HUES48 (cell line): ENCODE results near the gene ADGRE2.

Source experiments
- H3K27ac ChIP-seq: one replicate; pipeline ENCODE4 v1.7.0; 2013; ENCODE audit warnings: low read depth, low read length, inconsistent platforms
- H3K27me3 ChIP-seq: 2 replicates; pipeline ENCODE4 v1.6.1; 2013; ENCODE audit warnings: mild to moderate bottlenecking, low read length; ENCODE audit not compliant: control insufficient read depth, insufficient read depth
- H3K36me3 ChIP-seq: 2 replicates; pipeline ENCODE4 v1.6.1; 2013; ENCODE audit warnings: low read length; ENCODE audit not compliant: control insufficient read depth, insufficient read depth
- H3K4me1 ChIP-seq: 2 replicates; pipeline ENCODE4 v1.6.1; 2013; ENCODE audit warnings: mild to moderate bottlenecking, low read length; ENCODE audit not compliant: control insufficient read depth, insufficient read depth
- H3K4me3 ChIP-seq: 2 replicates; pipeline ENCODE4 v1.5.1; 2013; ENCODE audit warnings: mild to moderate bottlenecking, low read depth, low read length
- H3K9ac ChIP-seq: 2 replicates; pipeline ENCODE4 v1.6.1; 2013; ENCODE audit warnings: mild to moderate bottlenecking, low read depth, low read length, moderate library complexity
- H3K9me3 ChIP-seq: 2 replicates; pipeline ENCODE4 v1.6.1; 2013; ENCODE audit warnings: low read length; ENCODE audit not compliant: control insufficient read depth, insufficient read depth

The ADGRE2 gene

GRCh38 chr19:14699641-14700040, 78.7 kb downstream of the ADGRE2 start:
- Histone ChIP-seq H3K27ac (no peak overlapping the region), H3K9ac (no peak overlapping the region), H3K27me3 (no peaks in the 10 kb centered on the region), H3K36me3 (peaks cover 60% of the 10 kb centered on the region), H3K4me1 (no peaks in the 10 kb centered on the region), H3K9me3 (0 out of 2 replicates have a peak, but pooled peaks cover 5% of the 10 kb centered on the region), H3K4me3 (no peak overlapping the region)

DNA sequence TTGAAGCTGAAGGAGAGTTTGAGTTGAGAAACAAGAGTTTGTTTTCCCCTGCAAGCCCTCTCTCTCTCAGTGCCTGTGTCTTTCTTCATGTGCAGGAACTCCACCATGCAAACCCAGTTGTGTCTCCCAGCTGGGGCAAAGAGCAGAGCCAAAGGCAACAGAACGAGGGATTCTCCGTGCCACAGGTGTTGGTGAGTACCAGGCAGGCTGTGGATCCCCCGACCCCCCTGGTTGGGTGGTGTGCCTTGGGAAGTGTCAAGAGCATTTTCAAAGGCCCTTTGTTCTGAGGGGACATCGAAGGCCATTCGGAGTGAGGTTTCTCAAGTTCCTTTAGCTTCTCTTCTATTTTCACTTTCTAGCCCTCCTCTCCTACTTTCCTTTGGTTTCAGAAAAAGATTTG, 82.9 kb downstream of the ADGRE2 start:
- H3K36me3 ChIP-seq = peaks cover 33% of the 10 kb centered on the region

DNA sequence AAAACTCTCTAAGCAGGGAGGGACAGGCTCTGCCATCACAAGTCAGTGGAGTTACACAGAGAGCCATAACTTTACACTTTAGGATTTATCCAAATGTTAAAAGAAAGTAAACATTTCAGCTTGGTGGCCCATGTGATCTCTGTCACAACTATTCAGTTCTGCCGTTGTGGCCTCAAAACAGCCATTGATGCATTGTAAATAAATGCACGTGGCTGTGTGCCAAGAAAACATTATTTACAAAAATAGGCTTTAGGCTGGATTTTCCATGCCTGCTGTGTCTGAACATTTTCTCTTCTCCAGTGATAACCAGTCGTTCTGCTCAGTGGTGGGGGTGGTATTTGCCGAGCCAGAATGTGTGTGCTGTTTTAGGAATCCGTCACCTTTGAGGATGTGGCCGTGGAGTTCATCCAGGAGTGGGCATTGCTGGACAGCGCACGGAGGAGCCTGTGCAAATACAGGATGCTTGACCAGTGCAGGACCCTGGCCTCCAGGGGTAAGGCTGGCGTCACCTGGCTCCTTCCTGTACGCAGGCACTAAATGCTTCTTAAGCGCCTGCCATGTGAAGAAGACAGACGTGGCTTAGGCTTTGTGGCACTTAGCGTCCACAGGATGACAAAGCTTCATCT, 83.6 kb downstream of the ADGRE2 start:
- Histone ChIP-seq H3K9me3 (no peaks in the 10 kb centered on the region), H3K9ac (no peak overlapping the region), H3K4me3 (no peak overlapping the region), H3K27me3 (no peaks in the 10 kb centered on the region), H3K27ac (no peak overlapping the region), H3K36me3 (peaks cover 26% of the 10 kb centered on the region), H3K4me1 (no peaks in the 10 kb centered on the region)

More for the DNA sequence above, 82.9 kb downstream of the ADGRE2 start:
- H3K27me3 ChIP-seq = no peaks in the 10 kb centered on the region
- no peaks in the 10 kb centered on the region for H3K4me1 ChIP-seq
- H3K27ac ChIP-seq = no peak overlapping the region
- H3K9me3 ChIP-seq = no peaks in the 10 kb centered on the region
- H3K4me3 ChIP-seq = no peak overlapping the region
- no peak overlapping the region for H3K9ac ChIP-seq

DNA sequence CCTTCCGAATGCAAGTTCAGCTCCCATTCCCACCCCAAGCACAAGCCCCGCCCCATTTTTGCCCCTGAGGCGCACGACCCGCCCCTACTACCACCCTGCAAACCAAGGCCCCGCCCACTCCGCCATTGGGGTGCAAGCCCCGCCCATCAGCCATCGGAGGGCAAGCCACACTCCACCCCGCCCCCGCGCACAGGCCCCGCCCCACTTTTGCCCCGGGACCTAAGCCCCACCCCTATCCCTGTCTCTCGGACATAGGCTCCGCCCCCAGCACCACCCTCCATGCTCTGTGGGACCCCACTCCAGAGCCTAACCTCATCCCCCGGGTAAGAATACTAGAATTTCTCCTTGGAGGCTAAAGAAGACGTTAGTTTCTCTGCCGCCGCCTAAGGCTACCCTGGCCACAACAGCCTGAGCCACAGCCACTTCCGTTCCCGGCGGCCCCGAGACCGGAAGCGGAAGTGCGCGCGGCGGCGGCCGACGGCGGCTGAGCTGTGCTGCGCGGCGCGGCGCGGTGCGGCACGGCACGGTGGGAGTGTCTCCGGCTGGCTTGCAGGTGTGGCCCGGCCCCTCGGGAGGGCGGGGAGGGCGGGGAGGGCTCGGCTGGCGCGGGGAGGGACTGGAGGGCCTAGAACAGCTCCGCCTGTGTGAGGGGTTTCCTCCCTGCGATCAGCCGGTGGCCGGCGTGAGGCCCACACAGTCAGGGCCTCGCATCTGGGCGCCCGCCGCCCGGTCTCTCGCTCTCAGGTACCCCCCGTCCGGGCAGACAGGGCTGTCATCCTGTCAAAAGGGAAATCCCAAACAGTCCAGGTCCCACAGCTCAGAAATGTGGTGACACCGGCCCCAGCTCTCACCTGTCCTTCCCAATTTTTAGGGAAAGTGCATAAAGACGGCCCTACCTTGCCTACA, 88.5 kb downstream of the ADGRE2 start, which contains the start of gene ZNF333:
ZNF333 (plus strand) TSS at position 451 of the 906 bp plus-strand sequence. CDS start 3,444 bp downstream, outside the sequence.
- Histone ChIP-seq H3K9ac (peak within 1 kb of the TSS; percentile 90), H3K9me3 (no peaks in the 10 kb centered on the region), H3K27me3 (no peaks in the 10 kb centered on the region), H3K36me3 (no peaks in the 10 kb centered on the region), H3K4me1 (peaks cover 4% of the 10 kb centered on the region; the same call in 1 of the 2 replicates), H3K27ac (peak within 1 kb of the TSS; percentile 97), H3K4me3 (peak within 1 kb of the TSS; percentile 98)

GRCh38 chr19:14686411-14686810, 91.9 kb downstream of the ADGRE2 start:
- Histone ChIP-seq H3K27me3 (no peaks in the 10 kb centered on the region), H3K36me3 (no peaks in the 10 kb centered on the region), H3K27ac (no peak overlapping the region), H3K4me3 (no peak overlapping the region), H3K4me1 (peaks cover 4% of the 10 kb centered on the region; the same call in 1 of the 2 replicates), H3K9me3 (no peaks in the 10 kb centered on the region), H3K9ac (no peak overlapping the region)

- Histone ChIP-seq H3K36me3 (no peaks in the 10 kb centered on the region), H3K27me3 (no peaks in the 10 kb centered on the region), H3K9me3 (no peaks in the 10 kb centered on the region), H3K4me3 (no peak overlapping the region), H3K9ac (no peak overlapping the region), H3K27ac (no peak overlapping the region), H3K4me1 (no peaks in the 10 kb centered on the region)
Measured at GRCh38 chr19:14683439-14683838, 94.9 kb downstream of the ADGRE2 start.
